DND-41 (cell line): Measurements from ENCODE around the gene ARHGEF25.

ENCODE experiments used
- ATAC-seq: fragments of 200-7000 bp; cut with Tn5 transposase; 3 replicates; pipeline ENCODE4 v1.9.1; 2021; ENCODE audit warnings: low read depth; ENCODE audit not compliant: insufficient read depth
- DNase-seq: peaks from one replicate; pipeline ENCODE4 v3.0.0-alpha.2; 2020
- H2AFZ ChIP-seq: 2 replicates; pipeline ENCODE4 v1.6.0; 2012; ENCODE audit warnings: low read depth, low read length
- H3K27ac ChIP-seq: 2 replicates; pipeline ENCODE4 v1.5.1; 2012; ENCODE audit warnings: low read length, inconsistent platforms
- H3K27me3 ChIP-seq: fragments of 200-600 bp; sonication (generic); 2 replicates; pipeline ENCODE4 v1.6.0; 2012; ENCODE audit warnings: low read length, mild to moderate bottlenecking, inconsistent platforms; ENCODE audit not compliant: insufficient read depth, poor library complexity
- H3K36me3 ChIP-seq: 2 replicates; pipeline ENCODE4 v1.5.1; 2012; ENCODE audit warnings: low read length, inconsistent platforms; ENCODE audit not compliant: insufficient read depth
- H3K4me1 ChIP-seq: 2 replicates; pipeline ENCODE4 v1.5.1; 2012; ENCODE audit warnings: mild to moderate bottlenecking, low read length; ENCODE audit not compliant: insufficient read depth
- H3K4me2 ChIP-seq: 2 replicates; pipeline ENCODE4 v1.6.0; 2012; ENCODE audit warnings: mild to moderate bottlenecking, moderate library complexity, low read length, inconsistent platforms; ENCODE audit not compliant: insufficient read depth
- H3K4me3 ChIP-seq, 2 experiments: fragments of 200-600 bp in 1 of 2; shearing (Covaris generic) in 1 of 2; 2 replicates each; pipeline ENCODE4 v1.5.1; 2012 to 2016; ENCODE audit warnings: inconsistent platforms in 2 of 2, low read length in 2 of 2, mild to moderate bottlenecking in 2 of 2, low read depth in 1 of 2, moderate library complexity in 1 of 2
- H3K79me2 ChIP-seq: 2 replicates; pipeline ENCODE4 v1.6.0; 2012; ENCODE audit warnings: low read length, inconsistent platforms; ENCODE audit not compliant: insufficient read depth
- H3K9ac ChIP-seq: 2 replicates; pipeline ENCODE4 v1.6.0; 2012; ENCODE audit warnings: low read depth, mild to moderate bottlenecking, inconsistent platforms, low read length, moderate library complexity
- H3K9me3 ChIP-seq: 2 replicates; pipeline ENCODE4 v1.5.1; 2012; ENCODE audit warnings: low read length, moderate library complexity, mild to moderate bottlenecking, inconsistent platforms; ENCODE audit not compliant: insufficient read depth, severe bottlenecking
- H4K20me1 ChIP-seq: 2 replicates; pipeline ENCODE4 v1.6.0; 2012; ENCODE audit warnings: low read length; ENCODE audit not compliant: insufficient read depth
- EZH2 ChIP-seq: IDR thresholded peaks from 3 replicates; pipeline ENCODE4 v1.6.1; 2012; ENCODE audit warnings: borderline replicate concordance, low read depth, mild to moderate bottlenecking, moderate library complexity, low read length, inconsistent platforms; ENCODE audit not compliant: severe bottlenecking
- TF ChIP-seq, protein P1 (sequence below): IDR thresholded peaks from 2 replicates; pipeline ENCODE4 v1.5.1; 2012; ENCODE audit warnings: borderline replicate concordance, low read length, moderate library complexity, mild to moderate bottlenecking; ENCODE audit not compliant: poor library complexity, severe bottlenecking; ENCODE audit errors: extremely low read depth

The ARHGEF25 gene

DNA sequence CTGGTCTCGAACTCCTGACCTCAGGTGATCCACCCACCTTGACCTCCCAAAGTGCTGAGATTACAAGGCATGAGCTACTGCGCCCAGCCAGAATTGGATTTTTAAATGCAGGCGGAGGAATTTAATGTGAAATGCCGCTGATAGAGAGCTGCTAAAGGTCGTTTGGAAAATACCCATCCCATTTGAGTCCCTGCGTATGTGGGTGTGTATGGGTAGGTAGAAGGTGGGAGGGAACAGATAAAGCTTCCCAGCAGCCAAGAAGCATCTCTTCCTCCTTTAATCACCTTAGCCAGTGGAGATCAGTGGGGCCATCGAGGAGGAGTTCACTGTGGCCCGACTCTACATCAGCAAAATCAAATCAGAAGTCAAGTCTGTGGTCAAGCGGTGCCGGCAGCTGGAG, 36.4 kb upstream of the ARHGEF25 start:
- H3K27ac ChIP-seq, result no peak overlapping the region
- no peaks in the 10 kb centered on the region for H4K20me1 ChIP-seq
- DNase-seq (no peak), ATAC-seq (no peak)
- no peaks in the 10 kb centered on the region for H3K9me3 ChIP-seq
- no peak overlapping the region for H3K4me3 ChIP-seq
- H3K27me3 ChIP-seq, result peaks cover 20% of the 10 kb centered on the region
- H3K36me3 ChIP-seq, result no peaks in the 10 kb centered on the region
- no peak overlapping the region for H3K4me2 ChIP-seq
- no peak for TF ChIP-seq EZH2
- TF ChIP-seq, protein P1, sequence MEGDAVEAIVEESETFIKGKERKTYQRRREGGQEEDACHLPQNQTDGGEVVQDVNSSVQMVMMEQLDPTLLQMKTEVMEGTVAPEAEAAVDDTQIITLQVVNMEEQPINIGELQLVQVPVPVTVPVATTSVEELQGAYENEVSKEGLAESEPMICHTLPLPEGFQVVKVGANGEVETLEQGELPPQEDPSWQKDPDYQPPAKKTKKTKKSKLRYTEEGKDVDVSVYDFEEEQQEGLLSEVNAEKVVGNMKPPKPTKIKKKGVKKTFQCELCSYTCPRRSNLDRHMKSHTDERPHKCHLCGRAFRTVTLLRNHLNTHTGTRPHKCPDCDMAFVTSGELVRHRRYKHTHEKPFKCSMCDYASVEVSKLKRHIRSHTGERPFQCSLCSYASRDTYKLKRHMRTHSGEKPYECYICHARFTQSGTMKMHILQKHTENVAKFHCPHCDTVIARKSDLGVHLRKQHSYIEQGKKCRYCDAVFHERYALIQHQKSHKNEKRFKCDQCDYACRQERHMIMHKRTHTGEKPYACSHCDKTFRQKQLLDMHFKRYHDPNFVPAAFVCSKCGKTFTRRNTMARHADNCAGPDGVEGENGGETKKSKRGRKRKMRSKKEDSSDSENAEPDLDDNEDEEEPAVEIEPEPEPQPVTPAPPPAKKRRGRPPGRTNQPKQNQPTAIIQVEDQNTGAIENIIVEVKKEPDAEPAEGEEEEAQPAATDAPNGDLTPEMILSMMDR, result no peak
- no peaks in the 10 kb centered on the region for H3K79me2 ChIP-seq
- no peak overlapping the region for H2AFZ ChIP-seq
- no peaks in the 10 kb centered on the region for H3K4me1 ChIP-seq
- H3K9ac ChIP-seq, result no peak overlapping the region

DNA sequence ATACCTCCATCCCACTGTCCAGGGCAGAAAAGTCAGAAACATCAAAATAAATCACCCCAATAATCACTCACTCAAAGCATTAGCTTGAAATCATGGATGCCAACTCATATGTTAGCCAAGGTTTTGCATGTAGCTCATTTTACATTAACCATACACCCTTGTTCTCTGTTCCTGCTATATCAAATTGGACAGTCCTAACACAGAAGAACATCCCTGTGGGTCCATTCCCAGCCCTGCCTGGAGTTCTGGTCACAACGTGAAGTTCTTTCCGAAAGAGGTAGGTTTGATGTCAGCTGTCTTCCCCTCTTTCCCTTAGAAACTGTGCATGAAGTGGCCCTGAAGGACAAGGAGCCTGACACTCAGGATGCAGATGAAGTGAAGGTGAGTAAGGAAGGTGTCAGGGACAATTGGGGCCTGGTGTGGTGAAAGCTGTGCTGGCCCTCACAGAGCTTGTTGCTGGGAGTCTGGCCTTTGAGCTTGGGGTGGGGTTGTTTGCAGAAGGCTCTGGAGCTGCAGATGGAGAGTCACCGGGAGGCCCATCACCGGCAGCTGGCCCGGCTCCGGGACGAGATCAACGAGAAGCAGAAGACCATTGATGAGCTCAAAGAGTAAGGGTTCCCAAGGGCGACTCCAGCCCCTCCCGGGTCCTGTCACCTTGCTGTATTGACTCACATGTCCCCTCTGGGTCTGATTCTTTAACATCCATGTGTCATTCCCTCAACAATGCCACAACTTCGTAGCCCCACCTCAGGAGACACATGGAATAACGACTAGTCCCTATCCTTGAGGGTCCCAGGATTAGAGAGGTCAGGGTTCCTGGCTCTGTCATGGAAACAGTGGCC, 35.2 kb upstream of the ARHGEF25 start:
- Histone ChIP-seq H3K36me3 (no peaks in the 10 kb centered on the region), H3K4me1 (no peaks in the 10 kb centered on the region)

DNA sequence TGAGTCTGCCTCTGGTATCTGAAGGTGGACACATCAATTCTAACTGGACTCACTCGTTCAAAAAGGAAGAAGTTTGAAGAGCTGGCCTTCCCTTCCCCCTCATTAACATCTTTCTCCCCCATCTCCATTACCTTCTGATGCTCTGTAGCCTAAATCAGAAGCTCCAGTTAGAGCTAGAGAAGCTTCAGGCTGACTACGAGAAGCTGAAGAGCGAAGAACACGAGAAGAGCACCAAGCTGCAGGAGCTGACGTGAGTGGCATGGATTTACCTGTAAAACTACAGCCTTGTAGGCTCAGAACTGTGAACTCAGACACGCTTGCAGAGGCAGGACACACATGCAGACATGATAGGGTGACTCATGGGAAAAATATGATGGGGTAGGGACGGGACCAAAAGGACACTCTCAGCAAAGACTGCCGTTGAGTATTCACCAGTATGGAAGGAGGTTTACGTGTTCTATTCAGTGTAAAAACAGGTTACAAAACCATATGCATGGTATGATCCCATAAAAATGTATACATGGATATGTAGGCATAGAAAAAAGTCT, 34.5 kb upstream of the ARHGEF25 start:
- no peaks in the 10 kb centered on the region for H3K4me1 ChIP-seq
- no peak overlapping the region for H2AFZ ChIP-seq
- no peaks in the 10 kb centered on the region for H3K79me2 ChIP-seq
- no peak overlapping the region for H3K27ac ChIP-seq
- no peak for TF ChIP-seq EZH2
- TF ChIP-seq, protein P1, result no peak
- H3K27me3 ChIP-seq, result peaks cover 24% of the 10 kb centered on the region
- DNase-seq (no peak), ATAC-seq (no peak)
- no peaks in the 10 kb centered on the region for H3K9me3 ChIP-seq
- H4K20me1 ChIP-seq, result no peaks in the 10 kb centered on the region
- H3K36me3 ChIP-seq, result no peaks in the 10 kb centered on the region
- H3K4me3 ChIP-seq, result no peak overlapping the region
- no peak overlapping the region for H3K4me2 ChIP-seq
- no peak overlapping the region for H3K9ac ChIP-seq

More for the DNA sequence above, 35.2 kb upstream of the ARHGEF25 start:
- Histone ChIP-seq H3K9me3 (no peaks in the 10 kb centered on the region), H4K20me1 (no peaks in the 10 kb centered on the region), H3K9ac (no peak overlapping the region), H2AFZ (no peak overlapping the region), H3K4me2 (no peak overlapping the region), H3K27ac (no peak overlapping the region), H3K27me3 (peaks cover 20% of the 10 kb centered on the region), H3K79me2 (no peaks in the 10 kb centered on the region), H3K4me3 (no peak overlapping the region)
- DNase-seq (no peak), ATAC-seq (no peak)
- TF ChIP-seq, protein P1, result no peak
- TF ChIP-seq EZH2, result no peak
